A375 (cell line): ENCODE data around the gene TTC27. TPM values are rescaled to one million over a fixed set of nuclear protein-coding genes. Genes with fewer than 3 reads are reported as not detected.

ENCODE experiments used
- small RNA-seq: library from RNA; depleted of rRNA; stranded (forward); fragments of <200 nt; gene quantifications from one replicate; pipeline ENCODE3, GENCODE V24; 2014
- total RNA-seq: library from RNA; depleted of rRNA; stranded (reverse); fragments of >200 nt; shearing (Covaris generic); gene quantifications from 2 replicates; pipeline ENCODE4 v1.2.3, GENCODE V29; 2014; rRNA removed

TTC27 gene
- 22.6 and 26.0 TPM in 2 replicates for total RNA-seq

GRCh38 chr2:32627814-32628579 lies at the start of gene TTC27:
TSS of gene TTC27 (plus strand) at chr2:32628050. CDS start at chr2:32628293, 243 bp downstream.

Small RNAs within 50 kb of the gene (small RNA-seq; reads per million reads assigned to genes)
- gene MIR4765 = not detected
